Transverse colon (tissue), 3 donors: ENCODE results near the gene CALML6.

ENCODE experiments used
- EP300 ChIP-seq: sonication (generic); formaldehyde crosslinking; IDR thresholded peaks from one replicate; pipeline ENCODE4 v1.6.1; 2017; ENCODE audit warnings: antibody characterized with exemption, low read depth
- POLR2AphosphoS5 ChIP-seq, 3 donors: sonication (generic); formaldehyde crosslinking; IDR thresholded peaks; one replicate each; pipeline ENCODE4 v1.6.1; 2016; ENCODE audit warnings: antibody characterized with exemption in 3 of 3

DNA sequence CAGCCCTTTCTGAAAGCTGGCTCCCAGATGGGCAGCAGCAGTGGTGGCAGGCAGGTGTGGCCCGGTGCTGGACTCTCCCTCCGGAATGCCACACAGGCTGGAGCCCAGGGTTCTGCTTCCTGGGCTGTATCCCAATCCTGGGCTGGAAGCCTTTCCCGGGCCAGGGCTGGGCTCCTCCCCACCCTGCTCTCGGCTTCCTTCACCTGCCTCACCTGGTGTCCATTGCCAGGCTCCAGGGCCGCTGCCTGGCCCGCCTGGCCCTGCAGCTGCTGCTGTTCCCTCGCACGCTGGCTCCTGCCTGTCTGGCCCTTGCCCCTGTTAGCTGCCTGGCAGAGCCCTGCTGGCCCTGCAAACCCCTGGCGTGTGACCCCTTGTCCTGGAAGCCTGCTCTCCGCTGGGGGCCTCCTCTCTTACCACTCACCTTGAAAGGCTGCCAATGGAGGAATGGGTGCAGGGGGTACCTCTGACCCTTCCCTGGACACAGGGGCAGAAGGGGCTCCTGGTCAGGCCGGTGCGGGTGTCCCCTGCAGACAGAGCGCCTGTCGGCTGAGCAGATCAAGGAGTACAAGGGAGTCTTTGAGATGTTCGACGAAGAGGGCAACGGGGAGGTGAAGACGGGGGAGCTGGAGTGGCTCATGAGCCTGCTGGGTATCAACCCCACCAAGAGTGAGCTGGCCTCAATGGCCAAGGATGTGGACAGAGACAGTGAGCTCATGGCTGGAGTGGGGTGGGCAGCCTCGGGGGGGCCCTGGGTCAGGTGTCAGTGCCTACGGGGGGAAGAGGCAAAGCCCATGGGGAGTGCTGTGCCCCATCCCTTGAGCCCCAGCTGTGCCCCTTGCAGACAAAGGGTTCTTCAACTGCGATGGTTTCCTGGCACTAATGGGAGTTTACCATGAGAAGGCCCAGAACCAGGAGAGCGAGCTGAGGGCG is 1.1 kb downstream of the CALML6 start:
- TF ChIP-seq EP300 (no peak), POLR2AphosphoS5 (IDR thresholded peaks at IDR 0.05) (no peak)
